Measurements from ENCODE around the gene EVC2. TPM values are rescaled to one million over a fixed set of nuclear protein-coding genes. Genes with fewer than 3 reads are reported as not detected.

EVC2 gene
- total and polyA plus RNA-seq, 2 of the 13 experiments (the other 11 are each of a cell fraction or from before 2014, with no cell fraction given) = not detected

GRCh38 chr4:5661237-5661636 is 47.1 kb downstream of the EVC2 start (continued):
- TF ChIP-seq NR2C2 (CRISPR knock-in tag; IDR thresholded peaks at IDR 0.05; ENCODE audit: borderline replicate concordance) (no peak), SMARCC2 (IDR thresholded peaks at IDR 0.05) (no peak), GABPB1 (CRISPR knock-in tag; IDR thresholded peaks at IDR 0.05) (no peak)

GRCh38 chr4:5660185-5660584 is 48.2 kb downstream of the EVC2 start:
- Histone ChIP-seq H3K9ac (ENCODE audit: insufficient read depth, low read depth, low read length) (no peak overlapping the region), H4K20me1 (ENCODE audit: insufficient read depth, low read length) (no peaks in the 10 kb centered on the region), H3K79me2 (ENCODE audit: insufficient read depth, low read length) (no peaks in the 10 kb centered on the region), H3K27ac (ENCODE audit: extremely low read length, insufficient read depth, low read length) (no peak overlapping the region), H3K36me3 (replicated peaks in 1 of 2; ENCODE audit: control insufficient read depth in 1 of 2, insufficient read depth in 2 of 2, low read length in 2 of 2) (no peaks in the 10 kb centered on the region), H3K9me3 (ENCODE audit: low read length) (no peaks in the 10 kb centered on the region), H3K4me2 (ENCODE audit: low read depth, low read length) (no peak overlapping the region), H3K4me3 (replicated peaks in 1 of 3; ENCODE audit: insufficient read depth in 1 of 3, low read depth in 2 of 3, low read length in 3 of 3) (no peak overlapping the region), H2AFZ (ENCODE audit: low read length) (no peak overlapping the region), H3K27me3 (ENCODE audit: control insufficient read depth in 1 of 2, insufficient read depth in 2 of 2, low read length in 2 of 2) (0 out of 5 replicates have a peak, but pooled peaks cover 0 to 2% of the 10 kb centered on the region in 2 experiments), H3K4me1 (ENCODE audit: insufficient read depth, low read length) (no peaks in the 10 kb centered on the region)
- in situ Hi-C loops (cut with HindIII; ENCODE audit: extremely low pct_ligation_motif_present, low pct_unique_long_range_greater_than_20kb) (no loop called here), intact Hi-C loops (cut with micrococcal nuclease; ENCODE audit: unreplicated experiment) (no loop called here)
- CTCF ChIA-PET (ENCODE audit: low intra/inter-chr PET ratio, low total read pairs) = no interaction called here
- FAIRE-seq (no peak), DNase-seq (ENCODE audit: low spot score) (no peak), ATAC-seq (no peak)
- POLR2A ChIA-PET = no interaction called here
- BruUV-seq (replicated peaks) = no TSS peak
- TF ChIP-seq RBM39 (IDR thresholded peaks at IDR 0.05; ENCODE audit: low read depth, low read length, poor library complexity, severe bottlenecking) (no peak), NFIC (IDR thresholded peaks at IDR 0.05; ENCODE audit: low read length) (no peak)
- no CpG with 5 or more reads among the region's 1 CpG for WGBS (ENCODE audit: low lambda C conversion rate)

GRCh38 chr4:5658974-5659373 is 49.4 kb downstream of the EVC2 start:
- H3K79me2 ChIP-seq (ENCODE audit: insufficient read depth, low read length) = no peaks in the 10 kb centered on the region
- FAIRE-seq = no peak
- ChIA-PET CTCF (ENCODE audit: low intra/inter-chr PET ratio, low total read pairs) (no interaction called here), POLR2A (no interaction called here)
- no peaks in the 10 kb centered on the region for H4K20me1 ChIP-seq (ENCODE audit: insufficient read depth, low read length)
- in situ Hi-C loops (cut with HindIII; ENCODE audit: extremely low pct_ligation_motif_present, low pct_unique_long_range_greater_than_20kb) = no loop called here
- no peaks in the 10 kb centered on the region for H3K36me3 ChIP-seq (replicated peaks in 1 of 2; ENCODE audit: control insufficient read depth in 1 of 2, insufficient read depth in 2 of 2, low read length in 2 of 2)
- no peak overlapping the region for H2AFZ ChIP-seq (ENCODE audit: low read length)
- H3K27me3 ChIP-seq (ENCODE audit: control insufficient read depth in 1 of 2, insufficient read depth in 2 of 2, low read length in 2 of 2) = 0 out of 5 replicates have a peak, but pooled peaks cover 0 to 2% of the 10 kb centered on the region in 2 experiments
- H3K4me2 ChIP-seq (ENCODE audit: low read depth, low read length) = no peak overlapping the region
- no TSS peak for BruUV-seq (replicated peaks)
- no peak for DNase-seq (ENCODE audit: low spot score)
- H3K27ac ChIP-seq (ENCODE audit: extremely low read length, insufficient read depth, low read length) = no peak overlapping the region
- WGBS (ENCODE audit: low lambda C conversion rate) = 40% methylated on average over 6 of the region's 6 CpGs
- H3K9ac ChIP-seq (ENCODE audit: insufficient read depth, low read depth, low read length) = no peak overlapping the region
- no peak overlapping the region for H3K4me3 ChIP-seq (replicated peaks in 1 of 3; ENCODE audit: insufficient read depth in 1 of 3, low read depth in 2 of 3, low read length in 3 of 3)
- H3K9me3 ChIP-seq (ENCODE audit: low read length) = no peaks in the 10 kb centered on the region
- intact Hi-C loops (cut with micrococcal nuclease; ENCODE audit: unreplicated experiment) = no loop called here
- no peak for ATAC-seq
- H3K4me1 ChIP-seq (ENCODE audit: insufficient read depth, low read length) = no peaks in the 10 kb centered on the region
- TF ChIP-seq HMGXB3 (CRISPR knock-in tag; IDR thresholded peaks at IDR 0.05; ENCODE audit: borderline replicate concordance) = no peak
- TF ChIP-seq PRPF4 (IDR thresholded peaks at IDR 0.05; ENCODE audit: low read depth, low read length, poor library complexity, severe bottlenecking) = no peak
- TF ChIP-seq FLYWCH1 (CRISPR knock-in tag; IDR thresholded peaks at IDR 0.05) = no peak
- TF ChIP-seq SMARCC2 (IDR thresholded peaks at IDR 0.05) = no peak
- no peak for TF ChIP-seq FUBP1 (CRISPR knock-in tag; IDR thresholded peaks at IDR 0.05; ENCODE audit: borderline replicate concordance)
- TF ChIP-seq MAZ (IDR thresholded peaks at IDR 0.05; ENCODE audit: borderline replicate concordance, low read depth, low read length) = no peak
- TF ChIP-seq MAZ (CRISPR knock-in tag; IDR thresholded peaks at IDR 0.05; ENCODE audit: low read depth) = no peak
